Keratinocyte (primary cell): ENCODE measurements around the gene LST1. TPM values are rescaled to one million over a fixed set of nuclear protein-coding genes. Genes with fewer than 3 reads are reported as not detected.
A peak's percentile ranks its signal among the peaks of the same experiment; 100 is the strongest.

Source experiments
- DNase-seq: peaks from one replicate; pipeline ENCODE4 v3.0.0-alpha.2; 2011; ENCODE audit warnings: low read depth, missing footprints, low spot score
- FAIRE-seq: peaks from 2 replicates; lab custom pipeline; 2011; peaks lifted over from hg19 to GRCh38; lab: Jason Lieb, UNC
- H2AFZ ChIP-seq: 2 replicates; pipeline ENCODE4 v1.6.0; 2012; ENCODE audit warnings: low read length, control low read depth, inconsistent platforms; ENCODE audit not compliant: control insufficient read depth
- H3K27ac ChIP-seq: 2 replicates; pipeline ENCODE4 v1.5.1; 2011; ENCODE audit warnings: low read length; ENCODE audit not compliant: control insufficient read depth, insufficient read depth
- H3K27me3 ChIP-seq: 3 replicates; pipeline ENCODE4 v1.6.0; 2011; ENCODE audit warnings: low read length; ENCODE audit not compliant: control insufficient read depth, insufficient read depth; ENCODE audit errors: extremely low read depth
- H3K36me3 ChIP-seq, 2 experiments: 2 replicates in 1 of 2; 3 replicates in 1 of 2; pipeline ENCODE4 v1.5.1; 2011; ENCODE audit warnings: low read length in 2 of 2, mild to moderate bottlenecking in 1 of 2; ENCODE audit not compliant: control insufficient read depth in 2 of 2, insufficient read depth in 2 of 2; ENCODE audit errors: extremely low read depth in 1 of 2
- H3K4me1 ChIP-seq: 3 replicates; pipeline ENCODE4 v1.5.1; 2011; ENCODE audit warnings: low read length; ENCODE audit not compliant: control insufficient read depth, insufficient read depth; ENCODE audit errors: extremely low read depth
- H3K4me2 ChIP-seq: 3 replicates; pipeline ENCODE4 v1.6.0; 2011; ENCODE audit warnings: low read depth, low read length; ENCODE audit not compliant: control insufficient read depth, insufficient read depth; ENCODE audit errors: extremely low read depth
- H3K4me3 ChIP-seq, 3 experiments: fragments of 200-600 bp in 1 of 3; sonication (generic) in 1 of 3; 2 replicates in 2 of 3; 3 replicates in 1 of 3; pipeline ENCODE4 v1.5.1; 2011 to 2016; ENCODE audit warnings: low read length in 3 of 3, mild to moderate bottlenecking in 3 of 3, control low read depth in 2 of 3, inconsistent platforms in 1 of 3, low read depth in 1 of 3, mixed read lengths in 1 of 3, mixed run types in 1 of 3, moderate library complexity in 1 of 3; ENCODE audit not compliant: control insufficient read depth in 2 of 3, insufficient read depth in 2 of 3; ENCODE audit errors: extremely low read depth in 1 of 3
- H3K79me2 ChIP-seq: 2 replicates; pipeline ENCODE4 v1.6.0; 2012; ENCODE audit warnings: low read length; ENCODE audit not compliant: control insufficient read depth, insufficient read depth
- H3K9ac ChIP-seq: 3 replicates; pipeline ENCODE4 v1.6.0; 2011; ENCODE audit warnings: low read length; ENCODE audit not compliant: control insufficient read depth, insufficient read depth; ENCODE audit errors: extremely low read depth
- H3K9me1 ChIP-seq: 3 replicates; pipeline ENCODE4 v1.6.0; 2011; ENCODE audit warnings: low read length; ENCODE audit not compliant: control insufficient read depth, insufficient read depth; ENCODE audit errors: extremely low read depth
- H3K9me3 ChIP-seq: 2 replicates; pipeline ENCODE4 v1.5.1; 2012; ENCODE audit warnings: low read depth, low read length; ENCODE audit not compliant: control insufficient read depth
- H4K20me1 ChIP-seq: 3 replicates; pipeline ENCODE4 v1.6.0; 2011; ENCODE audit warnings: low read length; ENCODE audit not compliant: control insufficient read depth, insufficient read depth; ENCODE audit errors: extremely low read depth
- CTCF ChIP-seq, 3 experiments: IDR thresholded peaks in 1 of 3; conservative IDR thresholded peaks in 1 of 3; optimal IDR thresholded peaks in 1 of 3; 2 replicates in 2 of 3; 3 replicates in 1 of 3; pipeline versions ENCODE3 to v1.5.1; 2011; ENCODE audit warnings: low read length in 3 of 3, mild to moderate bottlenecking in 3 of 3, moderate library complexity in 2 of 3, control low read depth in 1 of 3, inconsistent platforms in 1 of 3; ENCODE audit not compliant: insufficient read depth in 2 of 3; ENCODE audit errors: extremely low read depth in 1 of 3
- EZH2 ChIP-seq: IDR thresholded peaks from one replicate; pipeline ENCODE4 v1.6.1; 2012; ENCODE audit warnings: inconsistent platforms, mild to moderate bottlenecking, low read length, moderate library complexity
- dilution Hi-C: fragments of 300-500 bp; cut with MboI; formaldehyde crosslinking; loops from one replicate; pipeline ENCODE4 v1.7.0; 2020; ENCODE audit warnings: low sequenced_read_pairs; ENCODE audit not compliant: extremely low pct_ligation_motif_present
- polyA plus RNA-seq, 5 experiments: library from polyadenylated mRNA; depleted of rRNA in 3 of 5; stranded (reverse) in 3 of 5; stranded (forward) in 1 of 5; unstranded in 1 of 5; fragments of >200 nt; gene quantifications; 1 replicate in 1 of 5; 2 replicates in 3 of 5; 3 replicates in 1 of 5; pipeline versions ENCODE4 v1.2.1 to v1.2.3, GENCODE V29; 2011 to 2012; ENCODE audit warnings: missing spikeins in 2 of 5, low read depth in 1 of 5, low replicate concordance in 1 of 5

LST1 gene
- polyA plus RNA-seq, 1 donor (not counting 4 experiments of a cell fraction or from before 2014, with no cell fraction given) = not detected

DNA sequence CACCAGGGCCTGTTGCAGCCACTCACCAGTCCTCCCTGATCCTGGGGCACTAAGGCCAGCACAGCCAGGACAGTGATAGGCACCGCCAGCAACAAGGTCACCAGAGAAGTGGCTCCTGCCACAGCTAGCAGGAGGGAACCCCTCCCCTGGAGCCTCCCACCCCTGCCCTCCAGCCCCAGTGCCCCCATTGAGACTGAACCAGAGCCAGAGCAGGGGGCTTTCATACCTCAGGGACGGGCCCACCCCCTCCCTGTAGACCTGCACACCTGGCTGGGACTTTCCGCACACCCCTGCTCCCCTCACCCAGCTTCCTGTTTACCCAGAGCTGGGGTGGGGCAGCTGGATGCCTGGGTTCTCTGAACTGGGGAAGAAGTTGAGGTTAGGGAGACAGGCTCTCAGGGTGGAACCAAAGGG is 3.8 kb upstream of the LST1 start, which contains the start of gene LTB:
TSS of gene LTB (minus strand) at position 195 of the 414 bp plus-strand sequence. CDS start at position 188, 7 bp downstream.
- H3K9me1 ChIP-seq = no peaks in the 10 kb centered on the region
- no peaks in the 10 kb centered on the region for H3K27me3 ChIP-seq
- no peak for TF ChIP-seq EZH2
- TF ChIP-seq CTCF (optimal IDR thresholded peaks at IDR 0.05 in 1 of 3, IDR thresholded peaks at IDR 0.05 in 1 of 3, conservative IDR thresholded peaks at IDR 0.05 in 1 of 3; ENCODE audit: extremely low read depth in 1 of 3, insufficient read depth in 2 of 3, low read length in 3 of 3) = no peak
- H3K9ac ChIP-seq = peak within 1 kb of the TSS; percentile 87
- FAIRE-seq (no peak), DNase-seq (no peak)
- peak within 1 kb of the TSS; percentile 97 for H2AFZ ChIP-seq
- H3K79me2 ChIP-seq = no peaks in the 10 kb centered on the region
- no peaks in the 10 kb centered on the region for H3K9me3 ChIP-seq
- H4K20me1 ChIP-seq = no peaks in the 10 kb centered on the region
- peak within 1 kb of the TSS; percentile 59 for H3K27ac ChIP-seq
- H3K4me3 ChIP-seq = peak within 1 kb of the TSS; percentile 50 to 90 (median 85)
- H3K4me2 ChIP-seq = peak within 1 kb of the TSS; percentile 93
- no peaks in the 10 kb centered on the region for H3K36me3 ChIP-seq
- dilution Hi-C loops = no loop called here
- H3K4me1 ChIP-seq = peaks cover 15% of the 10 kb centered on the region

GRCh38 chr6:31585491-31585890 is 586 bp upstream of the LST1 start:
- Histone ChIP-seq H4K20me1 (no peaks in the 10 kb centered on the region), H3K9me3 (no peaks in the 10 kb centered on the region), H3K36me3 (no peaks in the 10 kb centered on the region), H3K9ac (no peak overlapping the region), H3K9me1 (no peaks in the 10 kb centered on the region), H3K27me3 (peaks cover 3% of the 10 kb centered on the region), H3K4me3 (no peak overlapping the region), H3K4me1 (peaks cover 4% of the 10 kb centered on the region), H3K79me2 (no peaks in the 10 kb centered on the region), H3K4me2 (no peak overlapping the region), H3K27ac (no peak overlapping the region), H2AFZ (no peak overlapping the region)
- FAIRE-seq (no peak), DNase-seq (no peak)
- dilution Hi-C loops = no loop called here
- peak; percentile 33 to 60 (median 46) for TF ChIP-seq CTCF (optimal IDR thresholded peaks at IDR 0.05 in 1 of 3, IDR thresholded peaks at IDR 0.05 in 1 of 3, conservative IDR thresholded peaks at IDR 0.05 in 1 of 3; ENCODE audit: extremely low read depth in 1 of 3, insufficient read depth in 2 of 3, low read length in 3 of 3)
- no peak for TF ChIP-seq EZH2
